GM21786 (cell line): Measurements from ENCODE around the gene SERTM2.

Experiments used
- ATAC-seq: cut with Tn5 transposase; IDR thresholded peaks from one replicate; pipeline ENCODE4 v1.9.1; 2021; ENCODE audit not compliant: unreplicated experiment

The SERTM2 gene

DNA sequence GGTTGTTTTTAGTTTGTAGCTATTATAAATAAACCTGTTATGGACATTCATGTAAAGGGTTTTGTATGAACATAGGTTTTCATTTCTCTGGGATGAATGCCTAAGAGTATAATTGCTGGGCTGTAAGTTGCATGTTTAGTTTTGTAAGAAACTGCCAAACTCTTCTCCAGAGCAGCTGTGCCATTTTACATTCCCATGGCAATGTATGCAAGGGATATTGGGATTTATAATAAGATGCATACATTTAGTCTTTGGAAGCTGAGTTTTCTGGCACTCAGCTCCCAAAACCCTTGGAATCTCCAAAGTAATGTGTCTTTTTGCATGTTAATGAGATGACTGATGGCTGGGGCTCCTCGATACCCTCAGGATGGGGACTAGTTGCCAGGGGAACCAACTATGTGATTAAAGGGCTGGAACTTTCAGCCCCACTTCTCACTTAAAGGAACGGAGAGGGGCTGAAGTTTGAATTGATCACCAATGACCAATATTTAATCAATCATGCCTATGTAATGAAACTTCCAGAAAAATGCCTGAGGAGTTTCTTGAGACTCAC, 44.0 kb downstream of the SERTM2 start:
- ATAC-seq = no peak

GRCh38 chrX:111560801-111561200, 49.4 kb downstream of the SERTM2 start:
- ATAC-seq = no peak

- ATAC-seq = no peak
Measured at GRCh38 chrX:111561851-111562250, 50.4 kb downstream of the SERTM2 start.

DNA sequence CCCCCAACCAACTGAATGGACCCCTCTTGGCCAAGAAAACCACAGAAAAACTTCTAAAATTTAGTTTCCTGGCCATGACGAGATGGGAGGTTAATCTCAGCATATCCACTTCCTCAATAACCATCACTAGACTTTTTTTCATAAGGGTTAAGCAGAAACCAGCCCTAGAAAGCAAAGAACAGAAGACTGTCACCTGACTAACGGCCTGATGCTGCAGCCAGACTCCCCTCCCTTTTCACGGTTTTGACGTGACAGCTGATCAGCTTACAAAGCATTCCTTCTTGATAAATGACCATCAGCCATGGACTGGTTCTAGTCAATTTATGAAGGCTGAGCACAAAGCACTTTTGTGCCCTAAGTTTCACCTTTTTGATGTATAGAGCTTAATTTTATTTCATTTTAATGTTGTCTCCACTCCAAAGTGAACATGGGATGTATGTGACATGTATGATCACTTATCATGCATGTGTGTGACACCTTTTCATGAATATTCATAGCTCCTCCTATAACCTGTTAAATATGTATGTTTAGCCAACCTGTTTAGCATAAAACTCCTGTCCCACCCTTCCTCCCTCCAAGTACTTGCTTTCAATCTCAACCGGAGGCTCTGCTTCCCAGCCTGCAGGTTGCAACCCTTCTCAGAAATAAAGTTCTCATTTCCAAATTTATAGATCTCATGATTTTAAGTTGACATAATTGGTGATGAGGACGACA, 56.3 kb downstream of the SERTM2 start:
- no peak for ATAC-seq

DNA sequence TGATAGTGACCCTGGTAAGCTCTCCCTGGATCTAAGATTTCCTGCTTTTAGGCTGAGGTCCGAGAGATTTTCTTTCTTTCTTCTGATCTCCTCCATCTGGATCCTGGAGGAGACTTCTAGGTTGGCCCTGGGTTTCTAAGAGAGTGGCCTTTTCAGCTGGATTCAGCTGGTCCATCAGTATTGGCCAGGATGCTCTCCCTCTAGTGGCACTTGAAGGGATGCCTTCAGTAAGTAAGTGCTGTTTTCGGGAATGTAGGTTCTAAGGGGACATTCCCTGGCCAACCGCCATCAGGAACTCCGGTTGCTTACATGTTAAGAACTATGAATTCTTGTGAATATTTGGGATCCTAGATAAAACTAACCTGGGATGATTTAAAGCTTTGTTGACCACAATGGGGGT, 56.9 kb downstream of the SERTM2 start:
- no peak for ATAC-seq

DNA sequence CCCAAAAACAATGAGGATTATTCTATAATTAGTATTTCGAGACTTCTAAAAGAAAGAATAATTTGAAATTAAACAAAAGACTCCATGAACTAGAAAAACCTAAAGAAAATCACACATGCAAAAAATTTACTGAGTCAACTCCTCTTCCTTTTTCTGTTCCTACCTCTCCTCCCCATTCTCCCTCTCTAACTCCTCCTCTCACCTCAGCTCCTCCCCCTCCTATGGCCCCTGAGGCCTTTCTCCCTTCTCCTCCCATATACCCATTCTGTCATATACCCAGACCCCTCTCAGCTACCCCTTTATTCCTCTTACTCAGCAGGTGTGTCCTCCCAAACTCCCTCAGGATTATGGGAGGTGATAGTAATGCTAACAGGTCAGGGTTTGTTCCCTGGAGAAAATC, 57.4 kb downstream of the SERTM2 start:
- no peak for ATAC-seq
